T follicular helper cell (primary cell): ENCODE data around the gene MYLK.

Experiments
- DNase-seq: peaks from one replicate; pipeline ENCODE4 v3.0.0-alpha.2; 2020; ENCODE audit warnings: low read depth

Gene MYLK

DNA sequence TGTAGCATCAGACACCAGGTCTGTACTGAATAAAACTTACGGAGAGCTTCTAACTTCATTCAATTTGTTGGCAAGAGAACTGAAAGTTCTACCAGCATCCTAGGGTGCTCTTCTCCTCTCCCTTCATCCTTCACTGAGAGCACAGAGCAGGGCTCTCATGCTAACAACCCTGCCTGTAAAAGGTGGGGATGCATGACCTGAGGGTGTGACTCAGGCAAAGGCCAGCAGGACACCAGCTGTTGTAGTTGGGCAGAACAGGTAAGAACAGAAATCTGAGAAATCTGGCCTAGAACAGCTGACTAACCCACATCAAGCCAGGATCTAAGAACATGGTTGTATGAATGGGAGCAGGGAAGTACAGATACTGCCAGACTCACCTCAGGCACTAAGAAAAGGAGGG is 64.2 kb downstream of the MYLK start:
- no peak for DNase-seq

GRCh38 chr3:123818921-123819429 is 65.2 kb downstream of the MYLK start:
- DNase-seq = no peak

DNA sequence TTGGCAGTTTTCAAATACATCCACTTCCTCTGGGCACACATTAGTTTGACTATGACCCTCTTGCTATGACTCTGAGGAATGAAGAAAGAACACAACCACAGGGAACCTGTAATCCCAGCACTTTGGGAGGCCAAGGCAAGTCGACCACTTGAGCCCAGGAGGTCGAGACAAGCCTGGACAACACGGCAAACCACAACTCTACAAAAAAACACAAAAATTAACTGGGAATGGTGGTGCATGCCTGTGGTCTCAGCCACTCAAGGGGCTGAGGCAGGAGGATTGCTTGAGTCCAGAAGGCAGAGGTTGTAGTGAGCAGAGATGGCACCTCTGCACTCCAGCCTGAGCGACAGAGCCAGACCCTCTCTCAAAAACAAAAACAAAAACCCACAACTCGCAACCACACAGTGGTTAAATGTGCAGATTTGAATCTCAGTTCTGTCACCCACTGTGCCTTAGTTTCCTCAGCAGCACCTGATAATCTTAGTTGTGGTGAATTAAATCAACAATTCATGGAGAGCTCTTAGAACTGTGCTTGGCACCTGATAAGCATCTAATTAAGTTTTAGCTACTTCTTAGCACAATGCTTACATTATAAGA is 65.7 kb downstream of the MYLK start:
- no peak for DNase-seq

GRCh38 chr3:123817413-123817812 is 66.7 kb downstream of the MYLK start:
- DNase-seq = no peak

DNA sequence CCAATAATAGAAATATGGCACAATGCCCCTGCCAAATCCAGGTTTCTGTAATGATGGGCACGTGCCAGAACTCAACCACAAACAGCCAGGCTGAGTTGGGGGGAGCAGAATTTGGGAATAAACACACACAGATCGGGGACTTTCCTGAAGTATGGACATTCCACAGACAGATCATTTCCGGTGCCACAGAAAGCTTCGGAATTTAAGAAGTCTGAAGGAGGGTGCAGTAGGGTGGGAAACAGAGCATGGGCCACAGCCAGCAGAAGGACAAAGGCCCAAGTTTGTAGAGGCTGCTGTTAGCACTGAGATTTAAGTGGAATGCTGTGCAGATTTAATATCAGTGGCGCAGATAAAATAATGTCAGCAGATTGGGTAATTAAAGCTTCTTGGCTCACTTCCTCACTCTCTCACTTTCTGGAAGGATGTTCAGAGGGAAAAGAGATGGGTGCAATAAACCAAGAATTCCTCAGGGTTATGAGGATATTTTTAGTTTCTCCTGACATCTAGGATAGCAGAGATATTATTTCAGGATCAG is 67.4 kb downstream of the MYLK start:
- no peak for DNase-seq

DNA sequence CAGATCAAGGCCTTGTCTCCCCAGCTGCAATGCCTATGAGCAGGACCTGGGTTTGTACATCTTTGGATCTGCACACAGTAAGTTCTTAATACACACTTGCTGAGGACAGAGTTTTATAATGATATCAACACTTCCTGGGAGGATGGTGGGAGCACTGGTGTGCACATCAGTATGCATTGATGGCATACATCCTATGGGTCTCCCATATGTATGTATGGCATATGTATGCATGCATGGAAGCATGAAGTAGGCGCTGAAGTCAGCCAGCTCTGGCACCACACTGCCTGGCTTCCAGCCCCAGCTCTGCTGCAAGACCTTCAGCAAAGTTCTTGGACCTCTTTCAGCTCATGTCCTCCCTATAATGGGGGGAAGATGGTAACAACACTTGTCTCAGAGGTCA is 68.2 kb downstream of the MYLK start:
- DNase-seq = no peak

DNA sequence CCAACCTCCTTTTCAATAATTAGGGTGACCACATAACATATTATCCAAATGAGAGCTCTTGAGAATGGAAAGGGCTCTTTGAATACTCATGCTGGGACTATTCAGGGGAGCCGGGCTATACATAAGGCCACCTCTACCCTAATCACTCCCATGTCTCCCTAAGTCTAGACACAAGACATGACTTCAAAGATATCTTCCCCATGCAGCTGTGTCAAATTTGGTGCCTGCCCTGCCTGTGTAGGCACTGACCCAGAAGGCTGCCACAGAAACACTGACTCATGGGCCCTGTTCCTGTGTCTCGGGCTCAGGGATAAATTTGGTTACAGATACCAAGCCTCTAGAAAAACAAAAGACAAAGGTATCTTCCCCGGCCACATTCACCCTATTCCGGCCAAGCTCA is 70.3 kb downstream of the MYLK start:
- DNase-seq = no peak

- DNase-seq = no peak
Measured at GRCh38 chr3:123809597-123809996, 74.5 kb downstream of the MYLK start.

- no peak for DNase-seq
Measured at GRCh38 chr3:123808812-123809211, 75.3 kb downstream of the MYLK start.

DNA sequence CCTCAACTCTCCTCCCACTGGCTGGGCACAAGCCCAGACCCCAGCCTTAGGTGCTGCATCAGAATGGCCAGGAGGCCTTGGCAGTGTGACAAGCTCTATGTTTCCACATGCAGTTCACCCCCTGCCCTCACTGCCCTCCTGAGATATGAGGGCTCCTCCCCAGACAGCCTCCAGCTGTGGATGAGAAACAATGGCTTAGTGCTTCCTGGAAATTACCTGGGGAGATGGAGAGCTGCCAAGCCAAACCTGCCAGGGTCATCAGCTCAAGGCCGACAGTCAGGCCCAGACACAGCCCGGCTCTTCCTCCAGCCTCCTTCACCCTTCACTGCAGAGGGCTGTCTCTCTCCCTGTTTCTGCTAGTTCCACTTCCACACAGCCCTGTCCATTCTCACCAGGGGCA is 76.3 kb downstream of the MYLK start:
- no peak for DNase-seq

DNA sequence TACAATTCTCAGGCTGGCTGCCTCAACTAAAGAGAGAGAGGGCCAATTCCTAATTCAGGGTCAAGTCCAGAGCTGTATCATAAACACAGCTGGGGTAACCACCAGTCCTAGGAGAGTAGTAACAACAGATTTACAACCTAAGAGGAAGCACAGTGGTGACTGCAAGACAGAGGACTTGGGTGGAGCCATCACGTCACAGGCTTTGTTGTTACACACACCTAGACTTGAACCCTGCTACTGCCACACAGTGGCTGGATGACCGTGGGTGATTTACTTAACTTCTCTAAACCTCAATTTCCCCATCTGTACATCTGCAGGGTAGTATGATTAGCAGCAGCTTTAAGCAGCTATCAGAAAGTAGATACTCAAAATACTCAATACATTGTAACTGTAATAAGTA is 78.6 kb downstream of the MYLK start:
- DNase-seq = no peak

- DNase-seq = no peak
Measured at GRCh38 chr3:123805101-123805500, 79.0 kb downstream of the MYLK start.

GRCh38 chr3:123804676-123805075 is 79.5 kb downstream of the MYLK start:
- DNase-seq = no peak

DNA sequence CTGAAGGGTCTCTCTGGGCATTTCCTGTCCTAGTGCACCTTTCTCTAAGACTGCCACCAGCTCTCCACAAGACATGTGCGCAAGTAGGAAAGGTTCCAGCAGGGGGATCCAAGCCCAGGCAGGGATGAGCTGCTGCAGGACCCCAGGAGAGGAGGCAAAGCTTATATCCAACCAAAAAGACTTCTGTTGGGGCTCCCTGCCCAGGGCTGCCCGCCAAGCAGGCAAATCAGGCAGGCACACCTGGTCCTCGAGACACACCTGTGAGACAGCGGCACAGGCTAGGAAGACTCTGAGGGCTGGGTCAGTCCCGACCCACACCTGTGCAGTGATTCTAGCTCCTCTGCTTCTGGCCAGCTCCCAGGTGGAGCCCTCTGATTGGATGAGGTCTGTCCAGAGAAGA is 80.6 kb downstream of the MYLK start:
- no peak for DNase-seq

GRCh38 chr3:123802007-123802625 is 82.0 kb downstream of the MYLK start:
- DNase-seq = no peak

GRCh38 chr3:123801474-123801873 is 82.7 kb downstream of the MYLK start:
- no peak for DNase-seq

GRCh38 chr3:123800362-123800682 is 83.8 kb downstream of the MYLK start:
- no peak for DNase-seq

DNA sequence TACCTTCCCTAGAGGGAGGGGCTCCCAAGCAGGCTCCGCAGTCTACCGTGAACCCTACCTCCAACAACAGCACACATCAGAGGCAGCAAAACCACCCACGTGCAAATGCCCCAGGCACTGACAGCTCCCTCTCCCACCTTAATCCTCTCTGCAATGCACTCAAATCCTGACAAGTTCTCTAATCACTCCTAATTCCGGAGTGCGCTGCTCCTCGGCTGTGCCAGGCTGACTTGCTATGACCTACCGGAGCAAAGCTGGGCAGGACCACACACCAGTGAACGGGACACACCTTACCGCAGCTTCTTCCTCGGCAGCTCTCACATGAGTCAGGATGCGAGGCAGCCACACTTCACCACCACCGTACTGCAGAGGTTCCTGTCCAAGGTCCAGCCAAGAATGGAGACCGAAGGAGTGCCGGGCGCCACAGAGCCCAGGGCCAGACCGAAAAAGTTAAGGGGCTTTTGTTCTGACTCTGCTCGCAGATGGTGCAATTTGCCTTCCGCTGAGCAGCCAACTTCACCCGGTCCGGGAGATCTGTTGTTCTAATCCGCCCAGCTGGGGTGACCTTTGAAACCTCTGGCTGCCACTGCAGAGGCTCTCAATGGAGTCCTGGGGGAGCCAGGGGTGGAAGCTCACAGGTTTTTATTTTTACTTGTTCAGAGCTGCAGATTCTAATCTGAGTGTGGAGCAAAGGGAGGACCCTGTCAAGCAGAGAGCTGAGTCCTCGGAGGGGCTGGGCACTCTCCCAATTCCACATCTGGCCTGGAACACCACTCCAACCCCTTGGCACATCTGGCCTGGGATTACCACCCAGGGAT is 84.4 kb downstream of the MYLK start:
- no peak for DNase-seq

GRCh38 chr3:123798550-123798949 is 85.6 kb downstream of the MYLK start:
- DNase-seq = no peak

- DNase-seq = no peak
Measured at GRCh38 chr3:123795471-123796251, 88.5 kb downstream of the MYLK start.

DNA sequence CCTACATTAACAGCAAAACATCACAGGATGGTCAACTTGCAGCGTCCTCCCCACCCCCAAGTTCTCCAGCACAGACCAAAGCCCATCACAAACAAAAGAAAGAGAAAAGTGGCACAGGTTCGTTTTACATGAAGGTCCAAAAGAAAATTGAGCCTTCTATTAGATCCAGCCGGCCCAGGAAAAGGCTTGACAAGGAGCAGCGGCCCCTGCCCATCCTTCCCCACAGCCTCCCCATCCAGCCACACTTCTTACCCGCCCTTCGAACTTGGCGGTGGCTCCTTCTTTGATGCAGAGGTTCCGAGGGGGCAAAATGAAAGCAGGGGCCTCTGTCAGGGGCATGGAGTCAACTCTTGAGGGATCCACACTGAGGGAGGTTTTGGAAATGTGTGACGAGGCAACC is 90.7 kb downstream of the MYLK start:
- no peak for DNase-seq

- no peak for DNase-seq
Measured at GRCh38 chr3:123792473-123793201, 91.5 kb downstream of the MYLK start.
